ENCODE measurements around the gene NSD2. TPM values are rescaled to one million over a fixed set of nuclear protein-coding genes. Genes with fewer than 3 reads are reported as not detected.

Gene NSD2
- total and polyA plus RNA-seq, 3 experiments from 2014 or later = 9.0 to 152 (median 150) TPM

- Mint-ChIP-seq H3K9me3 (no peaks in the 10 kb centered on the region), H3K4me1 (peaks cover 37 to 57% (median 53%) of the 10 kb centered on the region in 3 donors), H3K4me3 (no peak overlapping the region), H3K27me3 (no peaks in the 10 kb centered on the region), H3K36me3 (no peaks in the 10 kb centered on the region), H3K27ac (peak overlapping the region in 4 of 8 donors; percentile 42 to 83 (median 55))
- no peak overlapping the region for H3K27ac ChIP-seq (ENCODE audit: low read depth, low read length)
- CTCF ChIA-PET = no interaction called here
- H3K36me3 ChIP-seq (ENCODE audit: insufficient read depth, low read length) = no peaks in the 10 kb centered on the region
- POLR2A ChIA-PET = no interaction called here
- DNase-seq = no peak
- H3K27me3 ChIP-seq (ENCODE audit: insufficient read depth, low read length, poor library complexity, severe bottlenecking) = no peaks in the 10 kb centered on the region
- no peaks in the 10 kb centered on the region for H3K9me3 ChIP-seq (ENCODE audit: low read length)
- H3K4me1 ChIP-seq (ENCODE audit: insufficient read depth, low read length) = no peaks in the 10 kb centered on the region
- H3K4me3 ChIP-seq (ENCODE audit: low read length) = no peak overlapping the region
Measured at GRCh38 chr4:1879485-1879884, 8.3 kb downstream of the NSD2 start.

- Histone ChIP-seq H3K9me3 (ENCODE audit: low read length) (no peaks in the 10 kb centered on the region), H3K4me3 (ENCODE audit: low read length) (no peak overlapping the region), H3K36me3 (ENCODE audit: insufficient read depth, low read length) (no peaks in the 10 kb centered on the region), H3K27ac (ENCODE audit: low read depth, low read length) (no peak overlapping the region), H3K4me1 (ENCODE audit: insufficient read depth, low read length) (no peaks in the 10 kb centered on the region), H3K27me3 (ENCODE audit: insufficient read depth, low read length, poor library complexity, severe bottlenecking) (no peaks in the 10 kb centered on the region)
- Mint-ChIP-seq H3K27ac (peak overlapping the region in 2 of 8 donors; percentile 45 to 76), H3K9me3 (no peaks in the 10 kb centered on the region), H3K4me3 (no peak overlapping the region), H3K27me3 (no peaks in the 10 kb centered on the region), H3K36me3 (no peaks in the 10 kb centered on the region), H3K4me1 (peaks cover 33 to 55% (median 51%) of the 10 kb centered on the region in 3 donors)
- DNase-seq = no peak
- ChIA-PET CTCF (no interaction called here), POLR2A (no interaction called here)
Measured at GRCh38 chr4:1880332-1880731, 9.1 kb downstream of the NSD2 start.

- DNase-seq = no peak
- H3K27ac Mint-ChIP-seq = peak overlapping the region in 5 of 8 donors; percentile 4 to 89 (median 61)
- CTCF ChIA-PET = interaction anchor here (0.8 to 2.9 kb wide), 2 partner anchors 15 to 17 kb away, joined by 3 to 18 read pairs; no protein-coding TSS in a partner anchor
Measured at GRCh38 chr4:1882850-1883271, 11.7 kb downstream of the NSD2 start.

GRCh38 chr4:1883583-1883982, 12.4 kb downstream of the NSD2 start:
- H3K27me3 Mint-ChIP-seq = no peaks in the 10 kb centered on the region
- no peak for DNase-seq

More at GRCh38 chr4:1882850-1883271, 11.7 kb downstream of the NSD2 start:
- H3K27ac ChIP-seq (ENCODE audit: low read depth, low read length) = no peak overlapping the region
- Mint-ChIP-seq H3K9me3 (no peaks in the 10 kb centered on the region), H3K27me3 (no peaks in the 10 kb centered on the region), H3K36me3 (no peaks in the 10 kb centered on the region), H3K4me3 (no peak overlapping the region), H3K4me1 (peaks cover 36 to 58% (median 54%) of the 10 kb centered on the region in 3 donors)
- H3K36me3 ChIP-seq (ENCODE audit: insufficient read depth, low read length) = no peaks in the 10 kb centered on the region
- POLR2A ChIA-PET = interaction anchor here (0.7 kb wide), 1 partner anchor 56 kb away, joined by 6 read pairs; no protein-coding TSS in a partner anchor
- H3K9me3 ChIP-seq (ENCODE audit: low read length) = no peaks in the 10 kb centered on the region
- H3K27me3 ChIP-seq (ENCODE audit: insufficient read depth, low read length, poor library complexity, severe bottlenecking) = no peaks in the 10 kb centered on the region
- no peak overlapping the region for H3K4me3 ChIP-seq (ENCODE audit: low read length)
- no peaks in the 10 kb centered on the region for H3K4me1 ChIP-seq (ENCODE audit: insufficient read depth, low read length)

GRCh38 chr4:1885414-1885813, 14.2 kb downstream of the NSD2 start:
- Histone ChIP-seq H3K4me1 (ENCODE audit: insufficient read depth, low read length) (no peaks in the 10 kb centered on the region), H3K4me3 (ENCODE audit: low read length) (no peak overlapping the region), H3K9me3 (ENCODE audit: low read length) (no peaks in the 10 kb centered on the region), H3K27me3 (ENCODE audit: insufficient read depth, low read length, poor library complexity, severe bottlenecking) (no peaks in the 10 kb centered on the region), H3K36me3 (ENCODE audit: insufficient read depth, low read length) (no peaks in the 10 kb centered on the region), H3K27ac (ENCODE audit: low read depth, low read length) (no peak overlapping the region)
- ChIA-PET CTCF (interaction anchor here (2.7 kb wide), 1 partner anchor 14 kb away, joined by 12 read pairs; no protein-coding TSS in a partner anchor), POLR2A (no interaction called here)
- Mint-ChIP-seq H3K4me1 (peaks cover 30 to 46% (median 39%) of the 10 kb centered on the region in 3 donors), H3K4me3 (no peak overlapping the region), H3K36me3 (no peaks in the 10 kb centered on the region), H3K27ac (peak overlapping the region in 3 of 8 donors; percentile 11 to 80 (median 24)), H3K27me3 (no peaks in the 10 kb centered on the region), H3K9me3 (no peaks in the 10 kb centered on the region)
- no peak for DNase-seq

More at GRCh38 chr4:1883583-1883982, 12.4 kb downstream of the NSD2 start:
- Mint-ChIP-seq H3K4me3 (no peak overlapping the region), H3K4me1 (peaks cover 33 to 56% (median 50%) of the 10 kb centered on the region in 3 donors), H3K9me3 (no peaks in the 10 kb centered on the region), H3K27ac (peak overlapping the region in 2 of 8 donors; percentile 29 to 83), H3K36me3 (no peaks in the 10 kb centered on the region)
- CTCF ChIA-PET = interaction anchor here (0.8 to 2.9 kb wide), 2 partner anchors 14 to 16 kb away, joined by 3 to 18 read pairs; no protein-coding TSS in a partner anchor
- Histone ChIP-seq H3K27me3 (ENCODE audit: insufficient read depth, low read length, poor library complexity, severe bottlenecking) (no peaks in the 10 kb centered on the region), H3K36me3 (ENCODE audit: insufficient read depth, low read length) (no peaks in the 10 kb centered on the region), H3K4me3 (ENCODE audit: low read length) (no peak overlapping the region), H3K4me1 (ENCODE audit: insufficient read depth, low read length) (no peaks in the 10 kb centered on the region), H3K9me3 (ENCODE audit: low read length) (no peaks in the 10 kb centered on the region), H3K27ac (ENCODE audit: low read depth, low read length) (peak overlapping the region; percentile 21)
- POLR2A ChIA-PET = interaction anchor here (0.7 kb wide), 1 partner anchor 57 kb away, joined by 6 read pairs; no protein-coding TSS in a partner anchor

GRCh38 chr4:1887052-1887451, 15.9 kb downstream of the NSD2 start:
- ChIA-PET POLR2A (no interaction called here), CTCF (interaction anchor here (1.4 to 2.7 kb wide), 2 partner anchors 12 to 139 kb away, joined by 3 to 12 read pairs; no protein-coding TSS in a partner anchor)
- H3K27me3 ChIP-seq (ENCODE audit: insufficient read depth, low read length, poor library complexity, severe bottlenecking) = no peaks in the 10 kb centered on the region
- no peaks in the 10 kb centered on the region for H3K36me3 ChIP-seq (ENCODE audit: insufficient read depth, low read length)
- H3K4me3 ChIP-seq (ENCODE audit: low read length) = no peak overlapping the region
- Mint-ChIP-seq H3K27ac (peak overlapping the region in 3 of 8 donors; percentile 44 to 83 (median 70)), H3K36me3 (no peaks in the 10 kb centered on the region), H3K4me1 (peaks cover 21 to 43% (median 30%) of the 10 kb centered on the region in 3 donors), H3K9me3 (no peaks in the 10 kb centered on the region), H3K4me3 (no peak overlapping the region), H3K27me3 (no peaks in the 10 kb centered on the region)
- no peak for DNase-seq
- H3K4me1 ChIP-seq (ENCODE audit: insufficient read depth, low read length) = no peaks in the 10 kb centered on the region
- H3K27ac ChIP-seq (ENCODE audit: low read depth, low read length) = no peak overlapping the region
- no peaks in the 10 kb centered on the region for H3K9me3 ChIP-seq (ENCODE audit: low read length)

- POLR2A ChIA-PET = no interaction called here
Measured at GRCh38 chr4:1890979-1891570, 19.9 kb downstream of the NSD2 start.

GRCh38 chr4:1895971-1896657, 24.9 kb downstream of the NSD2 start:
- Histone ChIP-seq H3K4me3 (ENCODE audit: low read length) (no peak overlapping the region), H3K27ac (ENCODE audit: low read depth, low read length) (no peak overlapping the region), H3K4me1 (ENCODE audit: insufficient read depth, low read length) (peaks cover 5% of the 10 kb centered on the region), H3K27me3 (ENCODE audit: insufficient read depth, low read length, poor library complexity, severe bottlenecking) (no peaks in the 10 kb centered on the region), H3K36me3 (ENCODE audit: insufficient read depth, low read length) (peaks cover 7% of the 10 kb centered on the region), H3K9me3 (ENCODE audit: low read length) (no peaks in the 10 kb centered on the region)
- DNase-seq = no peak
- peaks cover 7 to 25% (median 17%) of the 10 kb centered on the region in 3 donors for H3K4me1 Mint-ChIP-seq
- H3K4me3 Mint-ChIP-seq = no peak overlapping the region
- no peaks in the 10 kb centered on the region for H3K9me3 Mint-ChIP-seq
- POLR2A ChIA-PET = no interaction called here
- peak overlapping the region in 1 of 8 donors; percentile 68 for H3K27ac Mint-ChIP-seq
- H3K36me3 Mint-ChIP-seq = peaks cover 0 to 12% (median 2%) of the 10 kb centered on the region in 3 donors
- CTCF ChIA-PET = interaction anchor here (7.4 kb wide), 1 partner anchor 150 kb away, joined by 126 read pairs; no protein-coding TSS in a partner anchor
- H3K27me3 Mint-ChIP-seq = no peaks in the 10 kb centered on the region

More at GRCh38 chr4:1890979-1891570, 19.9 kb downstream of the NSD2 start:
- no peak for DNase-seq
- Mint-ChIP-seq H3K27ac (no peak overlapping the region), H3K9me3 (no peaks in the 10 kb centered on the region), H3K4me1 (peaks cover 13 to 36% (median 22%) of the 10 kb centered on the region in 3 donors), H3K4me3 (no peak overlapping the region), H3K36me3 (peaks cover 0 to 4% (median 2%) of the 10 kb centered on the region in 3 donors), H3K27me3 (no peaks in the 10 kb centered on the region)
- H3K27me3 ChIP-seq (ENCODE audit: insufficient read depth, low read length, poor library complexity, severe bottlenecking) = no peaks in the 10 kb centered on the region
- no peaks in the 10 kb centered on the region for H3K4me1 ChIP-seq (ENCODE audit: insufficient read depth, low read length)
- H3K36me3 ChIP-seq (ENCODE audit: insufficient read depth, low read length) = no peaks in the 10 kb centered on the region
- no peak overlapping the region for H3K27ac ChIP-seq (ENCODE audit: low read depth, low read length)
- CTCF ChIA-PET = no interaction called here
- H3K4me3 ChIP-seq (ENCODE audit: low read length) = no peak overlapping the region
- H3K9me3 ChIP-seq (ENCODE audit: low read length) = no peaks in the 10 kb centered on the region

All from CD8-positive, alpha-beta memory T cell (primary cell).